ENCODE data around the gene ADAM19. TPM values are rescaled to one million over a fixed set of nuclear protein-coding genes. Genes with fewer than 3 reads are reported as not detected.

The ADAM19 gene
- polyA plus RNA-seq, 5 donors, result 14.2 to 22.2 (median 16.0) TPM

- DNase-seq, result no peak
Measured at GRCh38 chr5:157543825-157544622, 31.6 kb downstream of the ADAM19 start.

- DNase-seq, result no peak
Measured at GRCh38 chr5:157542282-157543000, 33.1 kb downstream of the ADAM19 start.

GRCh38 chr5:157541447-157542118 is 34.0 kb downstream of the ADAM19 start:
- DNase-seq, result no peak

GRCh38 chr5:157540707-157541446 is 34.7 kb downstream of the ADAM19 start:
- DNase-seq, result no peak

GRCh38 chr5:157540124-157540523 is 35.5 kb downstream of the ADAM19 start:
- DNase-seq, result no peak

GRCh38 chr5:157539503-157540022 is 36.0 kb downstream of the ADAM19 start:
- DNase-seq, result no peak

GRCh38 chr5:157538311-157538710 is 37.3 kb downstream of the ADAM19 start:
- no peak for DNase-seq

GRCh38 chr5:157535042-157535865 is 40.3 kb downstream of the ADAM19 start:
- DNase-seq, result no peak

- no peak for DNase-seq
Measured at GRCh38 chr5:157533011-157533481, 42.5 kb downstream of the ADAM19 start.

- DNase-seq, result no peak
Measured at GRCh38 chr5:157532022-157532421, 43.6 kb downstream of the ADAM19 start.

GRCh38 chr5:157530226-157530972 is 45.2 kb downstream of the ADAM19 start:
- no peak for DNase-seq

GRCh38 chr5:157529002-157529401 is 46.6 kb downstream of the ADAM19 start:
- DNase-seq, result no peak

GRCh38 chr5:157528036-157528632 is 47.4 kb downstream of the ADAM19 start:
- no peak for DNase-seq

- no peak for DNase-seq
Measured at GRCh38 chr5:157524887-157525286, 50.7 kb downstream of the ADAM19 start.

- no peak for DNase-seq
Measured at GRCh38 chr5:157523976-157524375, 51.6 kb downstream of the ADAM19 start.

- DNase-seq, result no peak
Measured at GRCh38 chr5:157521704-157522029, 53.9 kb downstream of the ADAM19 start.

GRCh38 chr5:157520911-157521703 is 54.5 kb downstream of the ADAM19 start:
- DNase-seq, result no peak

- DNase-seq, result no peak
Measured at GRCh38 chr5:157519579-157520253, 55.9 kb downstream of the ADAM19 start.

Data from right lung (tissue), 5 donors.